Eye (tissue), 1 donor: ENCODE results near the gene KRTAP12-3.
"Not testable (repeated sequence)": the region's sequence is repeated elsewhere in the genome, so short reads cannot be mapped to it uniquely, and the experiment has no call there.

Source experiments
- DNase-seq: peaks from one replicate; pipeline ENCODE4 v3.0.0-alpha.2; 2015

Gene KRTAP12-3

GRCh38 chr21:44627831-44628233, 29.9 kb upstream of the KRTAP12-3 start:
- peak; percentile 14 for DNase-seq

DNA sequence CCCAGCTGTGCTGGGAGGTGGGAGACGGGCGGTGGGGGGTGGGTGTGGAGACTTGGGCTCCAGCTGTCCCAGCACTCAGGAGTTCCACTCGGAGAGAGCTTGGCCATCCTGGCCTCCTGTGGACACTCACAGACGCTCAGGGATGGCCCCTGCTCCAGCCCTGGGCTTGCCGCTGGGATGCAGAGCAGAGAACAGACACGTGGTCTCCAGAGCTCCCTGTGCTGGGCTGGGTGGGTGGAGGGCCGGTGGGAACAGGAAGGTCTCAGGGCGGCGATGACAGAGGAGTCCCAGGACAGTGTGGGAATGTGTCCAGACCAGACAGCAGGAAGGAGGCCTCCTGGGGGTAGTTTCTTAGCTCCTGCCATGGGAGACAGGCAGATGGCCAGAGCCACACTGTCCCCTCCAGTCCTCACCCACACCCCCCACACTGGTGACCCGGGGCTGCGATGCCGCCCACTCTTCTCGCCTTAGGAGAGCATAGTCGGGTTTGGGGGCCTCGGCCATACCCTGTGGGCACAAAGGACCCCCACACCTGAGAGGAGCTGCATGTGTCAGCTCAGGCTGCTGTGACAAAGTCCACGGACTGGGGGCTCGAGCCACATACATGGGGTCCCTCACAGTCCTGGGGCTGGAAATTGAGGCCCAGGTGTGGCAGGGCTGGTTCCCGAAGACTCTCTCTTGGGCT, 28.9 kb upstream of the KRTAP12-3 start:
- peak; percentile 18 for DNase-seq

DNA sequence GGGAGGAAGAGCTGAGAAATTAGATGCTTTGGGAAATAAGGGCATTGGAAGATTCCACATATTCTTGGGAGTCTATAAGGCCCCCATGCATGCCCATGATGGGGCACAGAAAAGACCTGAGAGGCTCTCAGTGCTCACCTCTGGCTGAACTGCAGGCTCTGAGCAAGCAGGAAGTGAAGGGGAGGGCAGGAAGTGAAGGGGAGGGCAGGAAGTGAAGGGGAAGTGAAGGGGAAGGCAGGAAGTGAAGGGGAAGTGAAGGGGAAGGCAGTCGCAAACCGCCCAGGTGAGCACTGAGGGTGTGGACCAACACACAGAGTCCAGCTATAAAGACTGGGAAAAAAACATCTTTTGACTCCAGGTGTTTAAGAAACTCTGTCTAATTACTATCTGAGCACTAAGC, 27.3 kb upstream of the KRTAP12-3 start:
- DNase-seq: no peak

- DNase-seq: no peak
Observed at GRCh38 chr21:44632067-44632466, 25.7 kb upstream of the KRTAP12-3 start.

DNA sequence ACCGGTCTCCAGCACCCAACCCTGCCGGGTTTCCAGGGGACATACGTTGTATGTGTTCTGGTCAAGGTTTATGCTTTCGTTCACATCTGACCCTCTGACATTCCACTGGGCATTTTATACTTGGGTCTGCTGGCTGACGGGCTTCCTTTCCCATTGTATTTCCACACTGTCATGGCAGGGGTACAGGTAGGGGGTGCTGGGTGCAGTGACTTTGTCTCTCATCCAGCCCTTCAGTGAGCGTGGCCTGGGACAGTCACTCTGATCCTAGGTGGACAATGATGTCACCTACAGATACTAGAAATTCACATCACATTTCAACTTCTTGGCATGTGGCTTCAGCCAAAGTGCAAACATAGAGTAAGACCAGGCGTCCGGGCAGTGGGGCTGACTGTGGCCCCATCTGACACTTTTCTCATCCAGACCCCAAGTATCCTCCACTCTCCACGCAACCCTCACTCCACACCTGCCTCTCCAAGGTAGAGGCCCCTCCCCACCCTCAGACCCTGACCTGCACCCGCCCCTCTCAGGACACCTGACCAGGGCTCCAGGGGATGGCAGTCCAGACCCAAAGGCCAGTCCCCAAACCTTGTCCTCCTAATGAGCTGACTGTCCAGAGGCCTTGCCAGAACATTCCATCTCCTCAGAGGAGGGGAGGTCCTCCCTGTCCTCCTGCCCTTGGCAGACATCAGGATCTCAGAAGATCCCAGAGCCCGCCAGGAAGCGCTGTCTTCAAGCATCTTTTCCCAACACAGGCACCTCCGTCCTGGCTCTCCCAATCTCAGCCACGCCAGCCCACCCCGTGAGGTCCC, 21.3 kb upstream of the KRTAP12-3 start:
- no peak for DNase-seq

- DNase-seq: peak; percentile 80
Observed at GRCh38 chr21:44637018-44637850, 20.5 kb upstream of the KRTAP12-3 start, which contains the start of gene KRTAP10-10. TSS of gene KRTAP10-10 (plus strand) at chr21:44637356. CDS start at chr21:44637418, 62 bp downstream.

- peak; percentile 18 for DNase-seq
Observed at GRCh38 chr21:44637851-44638348, 19.8 kb upstream of the KRTAP12-3 start.

GRCh38 chr21:44638506-44639330, 19.0 kb upstream of the KRTAP12-3 start:
- DNase-seq: not testable (repeated sequence)

- no peak for DNase-seq
Observed at GRCh38 chr21:44639331-44639655, 18.4 kb upstream of the KRTAP12-3 start.

DNA sequence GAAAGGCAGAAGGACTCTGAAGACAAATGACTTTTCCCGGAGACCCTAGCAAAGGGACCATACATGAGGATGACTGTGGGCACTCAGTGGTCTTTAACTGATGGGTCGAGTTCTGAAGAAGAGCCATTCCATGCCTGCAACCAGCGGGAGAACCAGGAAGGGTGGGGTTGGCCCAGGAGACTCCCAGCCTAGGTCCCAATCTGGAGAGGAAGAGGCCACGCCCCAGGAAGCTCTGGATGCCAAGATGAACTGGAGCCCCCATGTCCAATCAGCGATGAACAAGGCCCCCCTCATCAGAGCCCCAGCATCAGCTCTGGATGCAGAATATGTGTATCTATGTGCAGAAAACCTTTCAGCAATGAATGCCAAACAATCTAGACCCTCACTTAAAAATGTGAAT, 17.0 kb upstream of the KRTAP12-3 start:
- DNase-seq: no peak

- DNase-seq: peak; percentile 14
Observed at GRCh38 chr21:44643741-44644310, 13.9 kb upstream of the KRTAP12-3 start.

DNA sequence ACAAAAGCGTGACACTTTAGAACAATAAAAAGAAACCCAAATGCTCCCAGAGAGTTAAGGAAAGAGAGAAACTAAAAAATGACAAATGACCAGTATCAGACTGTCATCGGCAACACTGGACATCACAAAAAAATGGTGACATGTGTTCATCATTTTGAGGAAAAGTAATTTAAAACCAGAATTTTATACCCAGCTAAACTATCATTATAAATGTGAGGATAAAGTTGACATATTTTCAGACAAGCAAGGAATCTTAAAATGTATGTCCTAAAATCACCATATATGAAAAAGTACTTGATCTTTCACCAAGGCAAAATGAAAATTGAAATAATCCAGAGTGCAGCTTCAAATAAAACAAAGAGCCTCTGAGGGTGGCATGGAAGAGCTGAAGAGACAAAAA, 12.9 kb upstream of the KRTAP12-3 start:
- no peak for DNase-seq

DNA sequence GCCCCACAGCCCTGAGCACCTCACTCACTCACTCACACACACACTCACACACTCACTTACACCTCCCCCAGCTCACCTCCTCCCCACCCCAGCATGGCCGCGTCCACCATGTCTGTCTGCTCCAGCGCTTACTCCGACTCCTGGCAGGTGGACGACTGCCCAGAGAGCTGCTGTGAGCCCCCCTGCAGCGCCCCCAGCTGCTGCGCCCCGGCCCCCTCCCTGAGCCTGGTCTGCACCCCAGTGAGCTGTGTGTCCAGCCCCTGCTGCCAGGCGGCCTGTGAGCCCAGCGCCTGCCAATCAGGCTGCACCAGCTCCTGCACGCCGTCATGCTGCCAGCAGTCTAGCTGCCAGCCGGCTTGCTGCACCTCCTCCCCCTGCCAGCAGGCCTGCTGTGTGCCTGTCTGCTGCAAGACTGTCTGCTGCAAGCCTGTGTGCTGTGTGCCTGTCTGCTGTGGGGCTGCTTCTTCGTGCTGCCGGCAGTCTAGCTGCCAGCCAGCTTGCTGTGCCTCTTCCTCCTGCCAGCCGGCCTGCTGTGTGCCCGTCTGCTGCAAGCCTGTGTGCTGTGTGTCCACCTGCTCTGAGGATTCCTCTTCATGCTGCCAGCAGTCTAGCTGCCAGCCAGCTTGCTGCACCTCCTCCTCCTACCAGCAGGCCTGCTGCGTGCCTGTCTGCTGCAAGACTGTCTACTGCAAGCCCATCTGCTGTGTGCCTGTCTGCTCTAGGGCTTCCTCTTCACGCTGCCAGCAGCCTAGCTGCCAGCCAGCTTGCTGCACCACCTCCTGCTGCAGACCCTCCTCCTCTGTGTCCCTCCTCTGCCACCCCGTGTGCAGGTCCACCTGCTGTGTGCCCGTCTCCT, 11.1 kb upstream of the KRTAP12-3 start, which contains the start of gene KRTAP10-11:
Gene KRTAP10-11 (plus strand): TSS at position 49 of the 856 bp plus-strand sequence. CDS start 45 bp downstream, at position 94.
- DNase-seq: not testable (repeated sequence)

- peak; percentile 34 for DNase-seq
Observed at GRCh38 chr21:44647222-44647552, 10.5 kb upstream of the KRTAP12-3 start.

DNA sequence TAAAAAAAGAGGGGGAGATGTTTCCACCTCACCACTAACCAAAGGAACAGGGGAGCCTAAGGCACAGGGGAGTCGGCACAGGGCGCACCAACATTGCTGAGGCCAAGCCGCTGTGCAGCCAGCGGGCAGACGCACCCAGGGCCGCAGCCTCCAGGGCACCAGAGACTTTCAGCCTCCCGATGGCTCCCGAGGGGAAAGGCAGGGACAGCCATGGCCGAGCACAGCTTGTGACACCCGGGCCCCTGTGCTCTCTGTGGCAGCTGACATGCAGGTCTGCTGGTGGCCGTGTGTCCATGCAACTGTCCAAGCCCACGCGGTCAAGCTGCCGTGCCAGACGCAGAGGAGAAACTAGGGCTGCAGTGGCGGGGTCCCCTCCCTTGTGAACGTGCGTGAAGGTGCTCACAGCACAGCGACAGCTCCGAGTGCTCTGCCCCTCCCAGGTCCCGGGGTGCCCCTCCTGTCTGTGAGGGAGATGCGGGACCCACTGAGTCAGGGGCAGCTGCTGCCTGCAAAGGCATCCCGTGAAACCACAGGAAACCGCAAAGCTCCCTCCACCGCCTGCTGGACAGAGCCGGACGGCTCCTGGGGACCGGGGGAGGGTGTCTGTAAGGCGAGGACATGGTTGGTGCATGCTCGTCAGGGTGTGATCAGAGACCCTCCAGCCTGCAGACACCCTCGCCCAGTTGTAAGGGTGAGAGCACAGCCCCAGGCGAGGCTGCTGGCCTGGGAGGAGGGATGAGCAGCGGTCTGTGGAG, 9.0 kb upstream of the KRTAP12-3 start:
- DNase-seq: no peak

DNA sequence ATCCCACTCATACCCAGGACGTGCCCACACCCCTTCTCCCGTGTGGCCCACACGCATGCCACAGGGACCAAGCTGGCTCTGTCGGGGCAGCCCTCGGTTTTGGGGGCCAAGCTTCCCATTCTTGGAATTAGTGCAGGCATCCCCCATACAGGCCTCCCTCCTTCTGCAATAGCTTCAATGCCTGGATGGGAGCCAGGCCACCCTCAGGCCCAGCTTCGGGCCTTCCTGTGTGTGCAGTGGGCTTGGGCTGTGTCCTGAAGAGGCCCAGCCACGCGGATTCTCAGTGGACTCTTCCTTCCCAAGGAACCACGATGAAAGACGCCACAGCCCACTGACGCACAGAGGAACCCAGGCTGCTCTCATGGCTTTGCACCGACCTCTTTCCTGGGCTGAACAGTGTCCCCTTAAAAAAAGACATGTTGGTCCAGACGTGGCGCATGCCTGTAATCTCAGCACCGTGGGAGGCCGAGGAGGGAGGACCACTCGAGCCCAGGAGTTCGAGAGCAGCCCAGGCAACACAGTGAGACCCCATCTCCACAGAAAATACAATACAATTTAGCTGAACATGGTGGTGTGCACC, 8.1 kb upstream of the KRTAP12-3 start:
- no peak for DNase-seq

- DNase-seq: no peak
Observed at GRCh38 chr21:44650265-44650972, 7.3 kb upstream of the KRTAP12-3 start.

DNA sequence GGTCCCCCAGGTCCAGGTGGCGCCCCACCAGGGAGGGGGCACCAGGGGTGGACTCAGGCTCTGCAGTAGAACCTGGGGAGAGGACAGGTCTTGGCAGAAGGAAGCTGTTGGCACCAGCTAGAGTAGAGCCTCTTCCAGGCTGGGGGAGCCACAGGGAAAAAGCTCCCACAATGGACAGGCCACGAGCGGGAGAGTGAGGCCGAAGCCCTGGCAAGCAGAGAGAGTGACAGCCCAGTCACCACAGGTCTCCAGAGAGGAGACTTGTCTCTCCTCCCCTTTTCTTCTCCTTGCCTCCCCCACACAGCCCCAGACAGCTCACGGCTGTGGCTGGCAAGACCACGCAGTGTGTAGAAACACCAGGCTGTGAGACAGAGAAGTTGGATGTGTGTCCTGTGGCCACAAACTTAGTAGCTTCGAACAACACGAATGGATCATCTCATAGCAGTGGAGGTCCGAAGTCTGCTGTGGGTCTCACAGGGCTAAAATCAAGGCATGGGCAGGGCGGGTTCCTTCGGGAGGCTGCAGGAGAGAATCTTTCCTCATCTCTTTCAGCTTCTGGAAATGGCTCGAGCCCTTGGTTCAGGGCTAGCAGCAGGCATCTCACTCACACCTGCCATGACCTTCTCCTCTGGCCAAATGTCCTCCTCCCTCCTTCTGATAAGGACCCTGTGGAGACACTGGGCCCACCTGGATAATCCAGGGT, 6.6 kb upstream of the KRTAP12-3 start:
- DNase-seq: no peak
